ENCODE measurements around the gene YBEY. TPM values are rescaled to one million over a fixed set of nuclear protein-coding genes. Genes with fewer than 3 reads are reported as not detected.

The YBEY gene
- total RNA-seq, 4 donors from 2014 or later: 12.6 to 25.4 (median 21.0) TPM

DNA sequence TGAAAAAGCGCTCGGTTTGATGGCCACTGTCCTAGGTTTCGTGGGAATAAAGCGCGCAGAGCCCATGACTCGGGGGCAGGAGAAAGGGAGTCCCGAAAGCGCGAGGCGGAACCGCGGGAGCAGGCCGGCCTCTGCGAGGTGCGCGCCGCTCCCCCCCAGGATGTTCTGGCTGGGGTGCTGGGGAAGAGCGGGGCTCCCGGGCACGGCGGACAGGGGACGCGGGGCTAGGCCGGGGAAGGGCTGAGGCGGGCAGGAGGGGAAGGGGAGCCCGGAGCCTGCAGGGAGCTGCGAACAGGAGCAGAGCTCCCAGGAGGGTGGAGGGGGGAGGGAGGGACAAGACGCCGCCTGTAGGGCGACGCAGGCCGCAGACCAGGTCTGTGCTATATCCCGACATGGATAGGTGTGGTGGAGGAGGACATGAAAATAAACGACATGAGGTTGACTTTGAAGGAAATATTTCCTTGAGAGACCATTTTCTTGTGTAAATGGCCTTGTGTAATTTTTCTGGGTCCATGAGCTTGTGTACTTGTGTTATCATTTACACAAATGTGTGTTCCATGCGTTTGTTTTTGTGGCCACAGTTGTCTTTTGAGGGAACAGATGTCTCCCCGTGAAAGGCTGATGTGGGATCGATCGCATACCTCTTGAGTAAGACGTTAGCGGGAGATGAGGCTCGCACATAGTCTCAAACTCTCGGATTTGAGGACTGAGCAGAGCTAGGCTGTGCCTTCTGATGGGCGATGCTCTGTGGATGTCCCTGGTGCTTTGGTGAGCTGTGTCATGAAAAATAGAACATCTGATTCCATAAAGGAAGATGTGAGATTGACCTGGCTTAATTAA lies 39.2 kb downstream of the YBEY start:
- peak; percentile 14 to 38 for DNase-seq
- peaks cover 9 to 23% of the 10 kb centered on the region in 2 donors for H3K4me1 ChIP-seq
- H3K36me3 ChIP-seq: no peaks in the 10 kb centered on the region
- no peaks in the 10 kb centered on the region for H3K27me3 ChIP-seq
- no peaks in the 10 kb centered on the region for H3K9me3 ChIP-seq
- H3K27ac ChIP-seq: peak overlapping the region; percentile 19 to 52 (median 39)
- WGBS, 2 donors: 18 to 19% methylated on average over 29 of the region's 43 CpGs
- H3K4me3 ChIP-seq (replicated peaks in 1 of 3): peak overlapping the region; percentile 69 to 98 (median 70)
- intact Hi-C loops (cut with DNase I): no loop called here
- no peak for TF ChIP-seq POLR2A (IDR thresholded peaks at IDR 0.05)
- TF ChIP-seq, protein P1, sequence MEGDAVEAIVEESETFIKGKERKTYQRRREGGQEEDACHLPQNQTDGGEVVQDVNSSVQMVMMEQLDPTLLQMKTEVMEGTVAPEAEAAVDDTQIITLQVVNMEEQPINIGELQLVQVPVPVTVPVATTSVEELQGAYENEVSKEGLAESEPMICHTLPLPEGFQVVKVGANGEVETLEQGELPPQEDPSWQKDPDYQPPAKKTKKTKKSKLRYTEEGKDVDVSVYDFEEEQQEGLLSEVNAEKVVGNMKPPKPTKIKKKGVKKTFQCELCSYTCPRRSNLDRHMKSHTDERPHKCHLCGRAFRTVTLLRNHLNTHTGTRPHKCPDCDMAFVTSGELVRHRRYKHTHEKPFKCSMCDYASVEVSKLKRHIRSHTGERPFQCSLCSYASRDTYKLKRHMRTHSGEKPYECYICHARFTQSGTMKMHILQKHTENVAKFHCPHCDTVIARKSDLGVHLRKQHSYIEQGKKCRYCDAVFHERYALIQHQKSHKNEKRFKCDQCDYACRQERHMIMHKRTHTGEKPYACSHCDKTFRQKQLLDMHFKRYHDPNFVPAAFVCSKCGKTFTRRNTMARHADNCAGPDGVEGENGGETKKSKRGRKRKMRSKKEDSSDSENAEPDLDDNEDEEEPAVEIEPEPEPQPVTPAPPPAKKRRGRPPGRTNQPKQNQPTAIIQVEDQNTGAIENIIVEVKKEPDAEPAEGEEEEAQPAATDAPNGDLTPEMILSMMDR (IDR thresholded peaks at IDR 0.05): no peak

DNA sequence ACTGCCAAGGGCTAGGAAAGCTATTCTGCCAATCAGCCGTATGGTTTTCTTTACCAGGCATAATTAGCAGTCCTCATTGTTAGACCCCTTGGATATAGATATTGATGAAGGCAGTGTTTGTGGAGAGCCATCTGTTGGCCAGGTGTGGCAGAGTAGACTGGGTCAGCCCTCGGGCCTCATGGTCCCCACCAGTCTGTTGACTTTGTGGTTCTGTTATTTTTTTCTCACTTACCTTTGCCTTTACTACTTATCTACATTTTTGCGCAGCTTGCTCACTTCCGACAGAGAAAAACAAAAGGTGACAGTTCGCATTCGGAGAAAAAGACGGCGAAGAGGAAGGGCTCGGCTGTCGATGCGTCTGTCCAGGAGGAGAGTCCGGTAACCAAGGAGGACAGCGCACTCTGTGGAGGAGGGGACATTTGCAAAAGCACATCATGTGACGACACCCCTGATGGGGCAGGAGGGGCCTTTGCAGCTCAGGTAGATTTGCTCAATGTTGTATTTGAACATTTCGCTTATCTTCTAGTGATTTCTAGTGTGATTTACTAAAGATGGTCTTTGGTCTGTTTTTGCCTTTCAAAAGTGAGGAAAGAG lies 40.1 kb downstream of the YBEY start:
- H3K9me3 ChIP-seq: no peaks in the 10 kb centered on the region
- no peaks in the 10 kb centered on the region for H3K27me3 ChIP-seq
- WGBS, 2 donors: 95 to 96% methylated on average over 15 of the region's 15 CpGs
- no peak overlapping the region for H3K4me3 ChIP-seq (replicated peaks in 1 of 3)
- H3K27ac ChIP-seq: no peak overlapping the region
- intact Hi-C loops (cut with DNase I): no loop called here
- peaks cover 9 to 23% of the 10 kb centered on the region in 2 donors for H3K4me1 ChIP-seq
- no peak for DNase-seq
- TF ChIP-seq POLR2A (IDR thresholded peaks at IDR 0.05): no peak
- TF ChIP-seq, protein P1 (IDR thresholded peaks at IDR 0.05): no peak
- H3K36me3 ChIP-seq: no peaks in the 10 kb centered on the region

DNA sequence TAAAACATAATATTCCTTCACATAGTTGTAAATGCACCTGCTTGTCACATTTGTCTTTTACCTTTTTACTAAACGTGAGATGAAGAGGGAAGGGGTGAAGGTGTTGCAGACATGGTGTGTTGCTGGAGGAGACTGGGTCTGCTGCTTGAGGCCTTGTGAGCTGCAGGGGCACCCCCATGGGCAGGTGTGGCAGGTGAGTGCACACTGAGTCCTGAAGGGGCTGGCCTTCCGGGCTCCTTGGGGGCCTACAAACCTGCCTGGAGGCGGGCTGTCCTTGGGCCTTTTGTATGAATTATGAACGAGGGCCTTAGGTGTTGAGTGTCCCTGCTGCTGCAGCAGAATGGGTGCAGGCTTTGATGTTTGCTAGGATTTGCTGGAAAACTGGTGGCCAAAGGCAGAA lies 41.6 kb downstream of the YBEY start:
- 87 to 95% methylated on average over 3 to 4 of the region's 4 CpGs for WGBS, 2 donors
- intact Hi-C loops (cut with DNase I): no loop called here
- TF ChIP-seq POLR2A (IDR thresholded peaks at IDR 0.05): no peak
- TF ChIP-seq, protein P1 (IDR thresholded peaks at IDR 0.05): no peak

DNA sequence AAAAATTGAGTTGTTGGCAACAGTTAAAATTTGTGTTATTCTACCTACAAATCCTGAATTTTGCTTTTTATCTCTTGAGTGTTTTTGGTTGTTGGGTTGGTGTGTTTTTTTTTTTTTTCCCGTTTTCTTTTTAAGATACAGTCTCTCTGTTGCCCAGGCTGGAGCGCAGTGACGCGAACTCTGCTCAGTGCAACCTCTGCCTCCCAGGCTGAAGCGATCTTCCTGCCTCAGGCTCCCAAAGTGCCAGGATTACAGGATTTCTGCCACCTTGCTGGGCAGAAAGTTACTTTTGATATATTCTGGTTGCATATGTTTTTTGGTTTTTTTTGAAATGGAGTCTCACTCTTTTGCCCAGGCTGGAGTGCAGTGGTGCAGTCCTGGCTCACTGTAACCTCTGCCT lies 42.0 kb downstream of the YBEY start:
- Histone ChIP-seq H3K36me3 (no peaks in the 10 kb centered on the region), H3K4me1 (peaks cover under 1 to 12% of the 10 kb centered on the region in 2 donors), H3K27me3 (no peaks in the 10 kb centered on the region), H3K4me3 (replicated peaks in 1 of 3) (no peak overlapping the region), H3K27ac (no peak overlapping the region), H3K9me3 (no peaks in the 10 kb centered on the region)
- DNase-seq: no peak
- TF ChIP-seq, protein P1 (IDR thresholded peaks at IDR 0.05): no peak
- no peak for TF ChIP-seq POLR2A (IDR thresholded peaks at IDR 0.05)
- intact Hi-C loops (cut with DNase I): no loop called here
- WGBS, 2 donors: 76 to 80% methylated on average over 5 of the region's 5 CpGs

More for the DNA sequence above, 41.6 kb downstream of the YBEY start:
- no peak for DNase-seq
- Histone ChIP-seq H3K27me3 (no peaks in the 10 kb centered on the region), H3K27ac (no peak overlapping the region), H3K4me3 (replicated peaks in 1 of 3) (no peak overlapping the region), H3K4me1 (peaks cover 5 to 16% of the 10 kb centered on the region in 2 donors), H3K9me3 (no peaks in the 10 kb centered on the region), H3K36me3 (no peaks in the 10 kb centered on the region)

DNA sequence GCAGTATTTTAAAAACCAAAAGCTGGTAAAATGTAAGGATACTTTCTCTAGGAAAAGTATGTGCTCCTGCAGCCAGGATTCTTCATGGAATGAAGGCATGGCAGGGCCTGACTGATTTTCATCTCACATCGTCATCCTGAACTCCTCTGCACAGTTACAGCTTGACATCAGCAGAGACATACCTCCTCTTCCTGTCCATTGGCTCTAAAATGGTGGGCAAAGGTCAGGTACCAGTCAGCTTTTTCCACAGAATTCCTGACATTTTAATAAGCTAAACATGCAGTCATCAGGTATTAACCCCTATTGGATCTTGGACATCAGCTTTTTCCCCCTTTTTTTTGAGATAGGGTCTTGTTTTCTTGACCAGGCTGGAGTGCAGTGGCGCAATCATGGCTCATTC lies 43.7 kb downstream of the YBEY start:
- H3K27ac ChIP-seq: no peak overlapping the region
- intact Hi-C loops (cut with DNase I): no loop called here
- 87 to 100% methylated on average over 2 of the region's 2 CpGs for WGBS, 2 donors
- TF ChIP-seq POLR2A (IDR thresholded peaks at IDR 0.05): no peak
- TF ChIP-seq, protein P1 (IDR thresholded peaks at IDR 0.05): no peak
- H3K27me3 ChIP-seq: no peaks in the 10 kb centered on the region
- peaks cover 0 to 10% of the 10 kb centered on the region in 2 donors for H3K4me1 ChIP-seq
- no peaks in the 10 kb centered on the region for H3K9me3 ChIP-seq
- H3K4me3 ChIP-seq (replicated peaks in 1 of 3): no peak overlapping the region
- H3K36me3 ChIP-seq: peaks cover 0 to 6% of the 10 kb centered on the region in 2 donors
- no peak for DNase-seq

All from thyroid gland (tissue), 4 donors.